Measurements from ENCODE around the gene KIF26B.
A peak's percentile ranks its signal among the peaks of the same experiment; 100 is the strongest.
"Not testable (repeated sequence)": the region's sequence is repeated elsewhere in the genome, so short reads cannot be mapped to it uniquely, and the experiment has no call there.

Gene KIF26B

DNA sequence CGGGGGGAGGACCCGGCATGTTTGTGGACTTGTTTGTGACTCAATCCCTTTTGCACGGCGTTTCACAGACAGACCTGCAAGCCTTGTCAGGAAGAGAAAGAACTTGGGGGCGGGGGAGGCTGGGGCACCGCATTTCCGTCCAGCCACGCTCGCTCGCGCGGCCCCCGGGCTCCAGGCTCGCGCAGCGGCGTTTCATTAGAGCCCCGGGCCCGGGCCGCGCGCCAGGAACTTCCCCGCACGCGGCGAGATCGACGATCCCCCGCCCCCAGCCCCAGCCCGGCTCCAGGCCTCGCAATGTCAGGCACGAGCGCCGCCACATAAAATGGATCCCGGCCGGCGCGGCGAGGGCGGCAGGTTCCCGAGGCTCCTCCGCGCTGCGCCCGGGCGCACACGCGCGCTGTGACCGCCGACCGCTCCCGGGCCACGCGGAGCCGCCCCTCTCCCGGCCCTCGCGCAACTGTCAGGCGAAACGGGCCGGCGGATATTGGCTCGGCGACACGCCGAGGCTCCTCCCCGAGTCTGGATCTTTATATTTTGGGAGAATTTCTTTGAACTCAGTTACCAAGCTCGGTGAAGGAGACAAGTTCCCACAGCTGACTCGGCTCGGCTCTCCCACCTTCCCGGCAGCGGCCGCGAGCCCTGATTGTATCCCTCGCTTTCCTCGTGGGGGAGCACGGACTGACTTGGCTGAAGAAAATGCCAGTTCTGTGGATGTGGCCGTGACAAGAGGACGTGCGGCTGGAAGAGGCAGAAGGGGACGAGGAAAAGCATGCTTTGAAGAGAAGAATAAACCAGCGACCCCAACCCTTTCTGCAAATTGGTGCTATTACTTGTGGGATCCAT, at the start of gene KIF26B:
Gene KIF26B, plus strand, starts transcription at position 557 of the 843 bp plus-strand sequence. CDS start 440 bp downstream, outside the sequence.
- DNase-seq: peak; percentile 11 to 24

- no peak for DNase-seq
Observed at GRCh38 chr1:245105042-245105441, 49.7 kb upstream of the KIF26B start.

GRCh38 chr1:245105815-245106410, 48.9 kb upstream of the KIF26B start:
- DNase-seq: no peak

DNA sequence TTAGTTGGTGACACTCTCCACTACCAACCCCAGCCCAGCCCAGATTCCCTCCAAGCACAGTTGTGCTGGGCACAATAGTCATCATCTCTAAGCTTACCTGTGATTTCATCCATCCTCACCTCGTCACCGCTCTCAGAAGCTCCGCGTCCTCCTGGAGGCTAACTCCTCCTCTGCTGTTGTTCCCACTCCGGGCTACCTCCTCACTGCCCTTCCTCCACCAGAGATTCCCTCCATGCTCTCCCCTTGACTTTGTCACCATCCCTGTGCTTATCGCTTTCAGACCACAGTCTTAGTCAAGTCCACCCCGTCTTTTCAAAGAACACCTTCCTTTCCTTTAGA, 47.0 kb upstream of the KIF26B start:
- no peak for DNase-seq

GRCh38 chr1:245108246-245108645, 46.5 kb upstream of the KIF26B start:
- DNase-seq: no peak

- DNase-seq: no peak
Observed at GRCh38 chr1:245108909-245109308, 45.9 kb upstream of the KIF26B start.

GRCh38 chr1:245110406-245110805, 44.4 kb upstream of the KIF26B start:
- no peak for DNase-seq

GRCh38 chr1:245111073-245111472, 43.7 kb upstream of the KIF26B start:
- no peak for DNase-seq

GRCh38 chr1:245113649-245114048, 41.1 kb upstream of the KIF26B start:
- DNase-seq: no peak

DNA sequence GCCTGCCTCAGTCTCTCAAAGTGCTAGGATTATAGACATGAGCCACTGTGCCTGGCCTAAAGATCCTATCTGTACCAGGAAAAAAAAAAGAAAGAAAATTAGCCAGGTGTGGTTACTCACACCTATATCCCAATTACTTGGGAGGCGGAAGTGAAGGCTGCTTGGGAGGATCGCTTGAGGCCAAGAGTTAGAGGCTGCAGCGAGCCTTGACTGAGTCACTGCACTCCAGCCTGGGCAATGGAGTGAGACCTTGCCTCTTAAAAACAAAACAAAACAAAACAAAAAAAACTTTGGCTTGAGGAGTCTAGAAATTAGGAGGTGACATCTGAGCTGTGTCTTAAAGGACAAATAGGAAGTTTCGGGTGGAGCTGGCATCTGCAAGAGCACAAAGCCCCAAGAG, 38.7 kb upstream of the KIF26B start:
- DNase-seq: no peak

GRCh38 chr1:245116751-245117150, 38.0 kb upstream of the KIF26B start:
- DNase-seq: no peak

GRCh38 chr1:245118066-245118465, 36.7 kb upstream of the KIF26B start:
- DNase-seq: no peak

- DNase-seq: no peak
Observed at GRCh38 chr1:245118806-245119205, 36.0 kb upstream of the KIF26B start.

DNA sequence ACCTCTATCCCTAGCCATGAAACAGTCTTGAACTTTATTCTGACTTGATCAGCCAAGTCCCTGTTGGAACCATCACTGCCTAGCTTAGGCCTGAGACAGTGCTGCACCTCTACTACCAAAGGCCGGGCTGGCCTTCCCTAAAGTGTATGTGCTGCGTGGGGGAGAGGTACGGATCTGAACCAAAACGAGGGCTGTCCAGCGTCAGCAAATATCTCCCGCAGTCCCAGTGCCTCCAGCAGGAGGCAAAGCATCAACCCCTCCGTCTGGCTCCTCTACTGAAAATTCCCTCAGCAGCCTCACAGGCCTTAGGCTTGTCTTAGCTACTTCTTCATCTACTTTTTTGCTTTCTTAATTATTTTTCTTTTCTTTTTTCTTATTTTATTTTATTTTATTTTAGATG, 33.3 kb upstream of the KIF26B start:
- no peak for DNase-seq

DNA sequence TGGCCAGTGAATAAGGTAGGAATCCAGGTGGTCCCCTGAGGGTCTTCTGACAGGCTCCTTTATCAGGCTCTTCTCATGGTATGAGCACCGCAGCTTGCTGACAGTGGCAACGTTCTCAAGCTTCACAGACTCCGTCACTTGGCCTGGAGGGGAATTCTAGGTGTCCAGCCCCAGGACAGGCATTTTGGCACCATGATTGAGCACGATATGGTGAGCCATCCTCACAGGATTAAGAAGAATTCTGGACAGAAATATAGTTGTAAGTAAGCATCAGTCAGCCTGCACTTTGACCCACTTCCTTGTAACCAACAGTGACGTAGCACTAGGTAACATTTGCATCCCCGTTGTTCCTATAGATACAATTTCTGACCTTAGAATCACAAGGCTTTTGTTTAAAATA, 30.5 kb upstream of the KIF26B start:
- DNase-seq: no peak

- DNase-seq: no peak
Observed at GRCh38 chr1:245124644-245125043, 30.1 kb upstream of the KIF26B start.

- DNase-seq: no peak
Observed at GRCh38 chr1:245126530-245126929, 28.3 kb upstream of the KIF26B start.

- no peak for DNase-seq
Observed at GRCh38 chr1:245128381-245129101, 26.2 kb upstream of the KIF26B start.

GRCh38 chr1:245129319-245130240, 25.2 kb upstream of the KIF26B start:
- no peak for DNase-seq

- DNase-seq: not testable (repeated sequence)
Observed at GRCh38 chr1:245130281-245131025, 24.3 kb upstream of the KIF26B start.

DNA sequence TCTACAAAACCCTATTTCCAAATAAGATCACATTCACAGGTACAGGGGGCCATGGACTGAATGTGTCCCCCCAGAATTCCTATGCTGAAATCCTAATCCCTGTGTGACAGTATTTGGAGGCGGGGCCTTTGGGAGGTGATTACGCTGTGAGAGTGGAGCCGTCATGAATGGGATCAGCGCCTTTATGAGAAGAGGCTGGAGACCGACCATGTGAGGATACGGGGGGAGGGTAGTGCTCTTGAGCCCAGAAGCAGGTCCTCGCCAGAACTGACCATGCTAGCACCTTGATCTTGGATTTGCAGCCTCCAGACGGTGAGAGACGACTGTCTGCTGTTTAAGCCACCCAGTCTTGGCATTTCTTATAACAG, 23.8 kb upstream of the KIF26B start:
- no peak for DNase-seq

GRCh38 chr1:245132771-245133170, 22.0 kb upstream of the KIF26B start:
- no peak for DNase-seq
